NK-92 treated with Interleukin-12 subunit alpha and Interleukin-12 subunit beta, amount 100 ng/mL, for 24 hours (cell line): Measurements from ENCODE around the gene GET3.

Source experiments
- DNase-seq: peaks from one replicate; lab custom pipeline; 2025; lab: John Stamatoyannopoulos, UW

GET3 gene

GRCh38 chr19:12752056-12752781 lies 14.9 kb downstream of the GET3 start:
- DNase-seq: no peak

GRCh38 chr19:12754465-12755196 lies 17.3 kb downstream of the GET3 start:
- DNase-seq: no peak

GRCh38 chr19:12756150-12756883 lies 19.0 kb downstream of the GET3 start:
- no peak for DNase-seq

GRCh38 chr19:12757544-12758274 lies 20.4 kb downstream of the GET3 start:
- no peak for DNase-seq

- DNase-seq: no peak
Observed at GRCh38 chr19:12759686-12760085, 22.4 kb downstream of the GET3 start.

- DNase-seq: no peak
Observed at GRCh38 chr19:12763100-12763499, 25.8 kb downstream of the GET3 start.

GRCh38 chr19:12764698-12765097 lies 27.4 kb downstream of the GET3 start:
- no peak for DNase-seq

GRCh38 chr19:12766051-12766521 lies 28.8 kb downstream of the GET3 start:
- DNase-seq: no peak

GRCh38 chr19:12767150-12767549 lies 29.9 kb downstream of the GET3 start:
- DNase-seq: no peak

GRCh38 chr19:12767666-12768065 lies 30.4 kb downstream of the GET3 start:
- no peak for DNase-seq

- no peak for DNase-seq
Observed at GRCh38 chr19:12769689-12770088, 32.4 kb downstream of the GET3 start.

- DNase-seq: no peak
Observed at GRCh38 chr19:12770922-12771321, 33.6 kb downstream of the GET3 start.

- DNase-seq: no peak
Observed at GRCh38 chr19:12772323-12772722, 35.0 kb downstream of the GET3 start.

- no peak for DNase-seq
Observed at GRCh38 chr19:12773571-12773970, 36.3 kb downstream of the GET3 start.

GRCh38 chr19:12774588-12775555 lies 37.6 kb downstream of the GET3 start, which contains the start of gene HOOK2:
HOOK2 (minus strand) TSS chr19:12775552; CDS start chr19:12775449, 103 bp downstream.
- no peak for DNase-seq

GRCh38 chr19:12777217-12778016 lies 40.1 kb downstream of the GET3 start:
- DNase-seq: peak; percentile 66

- DNase-seq: no peak
Observed at GRCh38 chr19:12778017-12778904, 41.0 kb downstream of the GET3 start.

- no peak for DNase-seq
Observed at GRCh38 chr19:12778905-12779161, 41.5 kb downstream of the GET3 start.
